Karpas-422 (cell line): ENCODE measurements around the gene HIPK1. TPM values are rescaled to one million over a fixed set of nuclear protein-coding genes. Genes with fewer than 3 reads are reported as not detected.

ENCODE experiments used
- DNase-seq: peaks from one replicate; pipeline ENCODE4 v3.0.0-alpha.2; 2015
- H2AFZ ChIP-seq: fragments of 200-600 bp; sonication (generic); 2 replicates; pipeline ENCODE4 v1.6.1; 2014; ENCODE audit warnings: antibody characterized with exemption, low read length, mixed read lengths
- H3K27ac ChIP-seq: fragments of 200-600 bp; sonication (generic); 2 replicates; pipeline ENCODE4 v1.5.1; 2014; ENCODE audit warnings: mild to moderate bottlenecking, low read length, moderate library complexity
- H3K27me3 ChIP-seq: fragments of 200-600 bp; sonication (generic); 2 replicates; pipeline ENCODE4 v1.6.1; 2014; ENCODE audit warnings: low read length, mixed read lengths
- H3K36me3 ChIP-seq: fragments of 200-600 bp; sonication (generic); 2 replicates; pipeline ENCODE4 v1.6.1; 2014; ENCODE audit warnings: low read length, mixed read lengths; ENCODE audit not compliant: insufficient read depth
- H3K4me1 ChIP-seq: fragments of 200-600 bp; sonication (generic); 2 replicates; pipeline ENCODE4 v1.6.1; 2014; ENCODE audit warnings: mild to moderate bottlenecking, low read length, mixed read lengths
- H3K4me2 ChIP-seq: fragments of 200-600 bp; sonication (generic); 2 replicates; pipeline ENCODE4 v1.6.1; 2014; ENCODE audit warnings: low read length, low read depth, mild to moderate bottlenecking; ENCODE audit not compliant: poor library complexity, severe bottlenecking
- H3K4me3 ChIP-seq: fragments of 200-600 bp; sonication (generic); 2 replicates; pipeline ENCODE4 v1.5.1; 2014; ENCODE audit warnings: mild to moderate bottlenecking, antibody characterized with exemption, low read length, mixed read lengths
- H3K79me2 ChIP-seq: fragments of 200-600 bp; sonication (generic); 2 replicates; pipeline ENCODE4 v1.6.1; 2014; ENCODE audit warnings: mild to moderate bottlenecking, low read length, mixed read lengths
- H3K9ac ChIP-seq: fragments of 200-600 bp; sonication (generic); 2 replicates; pipeline ENCODE4 v1.6.0; 2014; ENCODE audit warnings: low read length
- H3K9me2 ChIP-seq: fragments of 200-600 bp; sonication (generic), shearing (Covaris generic); replicated peaks from 2 replicates; pipeline ENCODE4 v1.6.0; 2014; ENCODE audit warnings: mild to moderate bottlenecking, low read length, moderate library complexity; ENCODE audit not compliant: insufficient read depth
- H3K9me3 ChIP-seq: fragments of 300-700, 200-600 bp; sonication (generic); 2 replicates; pipeline ENCODE4 v1.6.1; 2014; ENCODE audit warnings: low read length, mixed read lengths
- H4K20me1 ChIP-seq: fragments of 200-600 bp; sonication (generic); 2 replicates; pipeline ENCODE4 v1.6.1; 2014; ENCODE audit warnings: mild to moderate bottlenecking, antibody characterized with exemption, low read length, low read depth; ENCODE audit not compliant: insufficient read depth
- total RNA-seq: library from RNA; depleted of rRNA; stranded (reverse); fragments of >200 nt; shearing (Covaris generic); gene quantifications from 2 replicates; pipeline ENCODE4 v1.2.3, GENCODE V29; 2014; ENCODE audit warnings: low replicate concordance

The HIPK1 gene
- total RNA-seq, 1 experiment from 2014 or later: 36.0 TPM

- peaks cover 12% of the 10 kb centered on the region for H3K4me1 ChIP-seq
- H3K79me2 ChIP-seq: peaks cover 76% of the 10 kb centered on the region
- no peak overlapping the region for H3K4me2 ChIP-seq
- no peak overlapping the region for H3K27ac ChIP-seq
- H3K36me3 ChIP-seq: peaks cover 30% of the 10 kb centered on the region; the same call in 1 of the 2 replicates
- no peak overlapping the region for H3K4me3 ChIP-seq
- H4K20me1 ChIP-seq: no peaks in the 10 kb centered on the region
- H2AFZ ChIP-seq: no peak overlapping the region
- DNase-seq: no peak
- no peaks in the 10 kb centered on the region for H3K27me3 ChIP-seq
- no peak overlapping the region for H3K9ac ChIP-seq
- no peaks in the 10 kb centered on the region for H3K9me2 ChIP-seq
- no peaks in the 10 kb centered on the region for H3K9me3 ChIP-seq
These were observed 22.6 kb downstream of the HIPK1 start for GRCh38 chr1:113951719-113952118.

GRCh38 chr1:113957984-113958383 lies 28.9 kb downstream of the HIPK1 start:
- Histone ChIP-seq H3K9me3 (no peaks in the 10 kb centered on the region), H3K36me3 (peaks cover 58% of the 10 kb centered on the region; the same call in 1 of the 2 replicates)

GRCh38 chr1:113958691-113959090 lies 29.6 kb downstream of the HIPK1 start:
- DNase-seq: no peak
- no peaks in the 10 kb centered on the region for H4K20me1 ChIP-seq
- H3K9me2 ChIP-seq: no peaks in the 10 kb centered on the region
- peaks cover 60% of the 10 kb centered on the region; the same call in 1 of the 2 replicates for H3K36me3 ChIP-seq
- no peaks in the 10 kb centered on the region for H3K27me3 ChIP-seq
- H3K79me2 ChIP-seq: peaks cover 20% of the 10 kb centered on the region; the same call in 1 of the 2 replicates
- H3K27ac ChIP-seq: no peak overlapping the region
- H3K4me1 ChIP-seq: no peaks in the 10 kb centered on the region
- H3K9me3 ChIP-seq: no peaks in the 10 kb centered on the region
- no peak overlapping the region for H3K9ac ChIP-seq
- H2AFZ ChIP-seq: no peak overlapping the region
- no peak overlapping the region for H3K4me2 ChIP-seq
- H3K4me3 ChIP-seq: no peak overlapping the region

More at GRCh38 chr1:113957984-113958383, 28.9 kb downstream of the HIPK1 start:
- peaks cover 26% of the 10 kb centered on the region for H3K79me2 ChIP-seq
- H3K4me2 ChIP-seq: no peak overlapping the region
- H3K27ac ChIP-seq: no peak overlapping the region
- no peak overlapping the region for H3K4me3 ChIP-seq
- H3K27me3 ChIP-seq: no peaks in the 10 kb centered on the region
- H2AFZ ChIP-seq: no peak overlapping the region
- no peaks in the 10 kb centered on the region for H3K4me1 ChIP-seq
- H3K9ac ChIP-seq: no peak overlapping the region
- H4K20me1 ChIP-seq: no peaks in the 10 kb centered on the region
- DNase-seq: no peak
- no peaks in the 10 kb centered on the region for H3K9me2 ChIP-seq

GRCh38 chr1:113963281-113963906 lies 34.3 kb downstream of the HIPK1 start:
- H3K36me3 ChIP-seq: peaks cover 68% of the 10 kb centered on the region
- H3K9ac ChIP-seq: no peak overlapping the region
- no peaks in the 10 kb centered on the region for H4K20me1 ChIP-seq
- H3K79me2 ChIP-seq: 0 out of 2 replicates have a peak, but pooled peaks cover 3% of the 10 kb centered on the region
- no peak overlapping the region for H3K4me3 ChIP-seq
- H3K4me2 ChIP-seq: no peak overlapping the region
- no peak overlapping the region for H3K27ac ChIP-seq
- H2AFZ ChIP-seq: no peak overlapping the region
- DNase-seq: no peak
- H3K9me3 ChIP-seq: no peaks in the 10 kb centered on the region
- H3K9me2 ChIP-seq: no peaks in the 10 kb centered on the region
- no peaks in the 10 kb centered on the region for H3K27me3 ChIP-seq
- H3K4me1 ChIP-seq: no peaks in the 10 kb centered on the region

GRCh38 chr1:113965703-113966412 lies 36.7 kb downstream of the HIPK1 start:
- DNase-seq: no peak
- H3K27me3 ChIP-seq: no peaks in the 10 kb centered on the region
- H3K4me1 ChIP-seq: no peaks in the 10 kb centered on the region
- H3K9ac ChIP-seq: no peak overlapping the region
- no peak overlapping the region for H3K4me3 ChIP-seq
- H2AFZ ChIP-seq: no peak overlapping the region
- H3K9me2 ChIP-seq: no peaks in the 10 kb centered on the region
- no peaks in the 10 kb centered on the region for H3K9me3 ChIP-seq
- H3K4me2 ChIP-seq: no peak overlapping the region
- no peaks in the 10 kb centered on the region for H4K20me1 ChIP-seq
- peaks cover 59% of the 10 kb centered on the region for H3K36me3 ChIP-seq
- H3K27ac ChIP-seq: no peak overlapping the region
- no peaks in the 10 kb centered on the region for H3K79me2 ChIP-seq

GRCh38 chr1:113972954-113973353 lies 43.8 kb downstream of the HIPK1 start:
- H3K4me1 ChIP-seq: peaks cover 29% of the 10 kb centered on the region
- H3K27ac ChIP-seq: no peak overlapping the region
- peaks cover 30% of the 10 kb centered on the region for H3K36me3 ChIP-seq
- H3K9me3 ChIP-seq: no peaks in the 10 kb centered on the region
- H2AFZ ChIP-seq: no peak overlapping the region
- H3K9me2 ChIP-seq: no peaks in the 10 kb centered on the region
- no peak overlapping the region for H3K4me2 ChIP-seq
- no peak overlapping the region for H3K9ac ChIP-seq
- no peaks in the 10 kb centered on the region for H3K27me3 ChIP-seq
- DNase-seq: no peak
- H4K20me1 ChIP-seq: no peaks in the 10 kb centered on the region
- H3K4me3 ChIP-seq: no peak overlapping the region
- no peaks in the 10 kb centered on the region for H3K79me2 ChIP-seq

- Histone ChIP-seq H2AFZ (no peak overlapping the region), H3K36me3 (peaks cover 26% of the 10 kb centered on the region), H4K20me1 (no peaks in the 10 kb centered on the region), H3K27ac (no peak overlapping the region), H3K4me2 (no peak overlapping the region), H3K4me1 (peaks cover 33% of the 10 kb centered on the region), H3K27me3 (no peaks in the 10 kb centered on the region), H3K9me2 (no peaks in the 10 kb centered on the region), H3K79me2 (no peaks in the 10 kb centered on the region), H3K4me3 (no peak overlapping the region), H3K9me3 (no peaks in the 10 kb centered on the region), H3K9ac (no peak overlapping the region)
- DNase-seq: no peak
These were observed 46.2 kb downstream of the HIPK1 start for GRCh38 chr1:113975211-113975895.

- Histone ChIP-seq H2AFZ (no peak overlapping the region), H3K9me2 (no peaks in the 10 kb centered on the region), H3K9me3 (no peaks in the 10 kb centered on the region), H3K4me3 (no peak overlapping the region), H3K4me2 (no peak overlapping the region), H3K9ac (no peak overlapping the region), H3K27ac (peak overlapping the region; percentile 32; the same call in 1 of the 2 replicates), H4K20me1 (no peaks in the 10 kb centered on the region), H3K27me3 (no peaks in the 10 kb centered on the region), H3K79me2 (no peaks in the 10 kb centered on the region), H3K36me3 (peaks cover 22% of the 10 kb centered on the region), H3K4me1 (peaks cover 33% of the 10 kb centered on the region)
- peak; percentile 54 for DNase-seq
These were observed 47.6 kb downstream of the HIPK1 start for GRCh38 chr1:113976609-113977278.
